ENCODE data around the gene HAGHL. TPM values are rescaled to one million over a fixed set of nuclear protein-coding genes. Genes with fewer than 3 reads are reported as not detected.

HAGHL gene
- total RNA-seq, 4 donors from 2014 or later: 4.5 to 6.3 (median 6.0) TPM

GRCh38 chr16:766820-767640 lies 40.1 kb downstream of the HAGHL start:
- intact Hi-C loops (cut with DNase I; ENCODE audit: low total_unique reads): no loop called here
- DNase-seq (ENCODE audit: low spot score in 2 of 2): no peak
- no peak for TF ChIP-seq POLR2A (IDR thresholded peaks at IDR 0.05)
- TF ChIP-seq, protein P1, sequence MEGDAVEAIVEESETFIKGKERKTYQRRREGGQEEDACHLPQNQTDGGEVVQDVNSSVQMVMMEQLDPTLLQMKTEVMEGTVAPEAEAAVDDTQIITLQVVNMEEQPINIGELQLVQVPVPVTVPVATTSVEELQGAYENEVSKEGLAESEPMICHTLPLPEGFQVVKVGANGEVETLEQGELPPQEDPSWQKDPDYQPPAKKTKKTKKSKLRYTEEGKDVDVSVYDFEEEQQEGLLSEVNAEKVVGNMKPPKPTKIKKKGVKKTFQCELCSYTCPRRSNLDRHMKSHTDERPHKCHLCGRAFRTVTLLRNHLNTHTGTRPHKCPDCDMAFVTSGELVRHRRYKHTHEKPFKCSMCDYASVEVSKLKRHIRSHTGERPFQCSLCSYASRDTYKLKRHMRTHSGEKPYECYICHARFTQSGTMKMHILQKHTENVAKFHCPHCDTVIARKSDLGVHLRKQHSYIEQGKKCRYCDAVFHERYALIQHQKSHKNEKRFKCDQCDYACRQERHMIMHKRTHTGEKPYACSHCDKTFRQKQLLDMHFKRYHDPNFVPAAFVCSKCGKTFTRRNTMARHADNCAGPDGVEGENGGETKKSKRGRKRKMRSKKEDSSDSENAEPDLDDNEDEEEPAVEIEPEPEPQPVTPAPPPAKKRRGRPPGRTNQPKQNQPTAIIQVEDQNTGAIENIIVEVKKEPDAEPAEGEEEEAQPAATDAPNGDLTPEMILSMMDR (IDR thresholded peaks at IDR 0.05): no peak
- no peak overlapping the region for H3K4me3 ChIP-seq (ENCODE audit: low read depth, poor library complexity, severe bottlenecking)
- 68 to 82% methylated on average over 22 to 30 of the region's 48 CpGs for WGBS, 2 donors

DNA sequence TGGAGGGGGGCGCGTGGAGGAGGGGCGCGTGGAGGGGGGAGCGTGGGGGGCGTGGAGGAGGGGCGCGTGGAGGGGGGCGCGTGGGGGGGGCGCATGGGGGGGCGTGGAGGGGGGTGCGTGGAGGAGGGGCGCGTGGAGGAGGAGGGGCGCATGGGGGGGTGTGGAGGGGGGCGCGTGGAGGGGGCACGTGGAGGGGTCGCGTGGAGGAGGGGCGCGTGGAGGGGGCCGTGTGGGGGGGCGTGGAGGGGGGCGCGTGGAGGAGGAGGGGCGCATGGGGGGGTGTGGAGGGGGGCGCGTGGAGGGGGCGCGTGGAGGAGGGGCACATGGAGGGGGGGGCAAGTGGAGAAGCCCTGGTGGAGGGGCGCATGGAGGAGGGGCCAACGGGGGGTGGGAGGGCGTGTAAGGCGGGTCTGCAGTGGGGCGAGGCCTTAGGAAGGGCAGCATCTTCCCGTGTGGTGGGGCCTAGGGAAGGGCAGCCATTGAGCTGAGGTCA lies 40.9 kb downstream of the HAGHL start:
- intact Hi-C loops (cut with DNase I; ENCODE audit: low total_unique reads): no loop called here
- no peak overlapping the region for H3K4me3 ChIP-seq (ENCODE audit: low read depth, poor library complexity, severe bottlenecking)
- DNase-seq (ENCODE audit: low spot score in 2 of 2): no peak
- no peak for TF ChIP-seq POLR2A (IDR thresholded peaks at IDR 0.05)
- TF ChIP-seq, protein P1 (IDR thresholded peaks at IDR 0.05): no peak
- WGBS, 2 donors: 50 to 59% methylated on average over 9 to 11 of the region's 38 CpGs

GRCh38 chr16:768428-768827 lies 41.5 kb downstream of the HAGHL start:
- H3K4me3 ChIP-seq (ENCODE audit: low read depth, poor library complexity, severe bottlenecking): no peak overlapping the region
- no peak for DNase-seq (ENCODE audit: low spot score in 2 of 2)
- WGBS, 2 donors: 39 to 51% methylated on average over 16 to 17 of the region's 21 CpGs
- intact Hi-C loops (cut with DNase I; ENCODE audit: low total_unique reads): no loop called here
- TF ChIP-seq POLR2A (IDR thresholded peaks at IDR 0.05): no peak

- no peak for DNase-seq (ENCODE audit: low spot score in 2 of 2)
- 73 to 85% methylated on average over 6 to 9 of the region's 20 CpGs for WGBS, 2 donors
- intact Hi-C loops (cut with DNase I; ENCODE audit: low total_unique reads): no loop called here
Measured at GRCh38 chr16:769184-769784, 42.4 kb downstream of the HAGHL start.

DNA sequence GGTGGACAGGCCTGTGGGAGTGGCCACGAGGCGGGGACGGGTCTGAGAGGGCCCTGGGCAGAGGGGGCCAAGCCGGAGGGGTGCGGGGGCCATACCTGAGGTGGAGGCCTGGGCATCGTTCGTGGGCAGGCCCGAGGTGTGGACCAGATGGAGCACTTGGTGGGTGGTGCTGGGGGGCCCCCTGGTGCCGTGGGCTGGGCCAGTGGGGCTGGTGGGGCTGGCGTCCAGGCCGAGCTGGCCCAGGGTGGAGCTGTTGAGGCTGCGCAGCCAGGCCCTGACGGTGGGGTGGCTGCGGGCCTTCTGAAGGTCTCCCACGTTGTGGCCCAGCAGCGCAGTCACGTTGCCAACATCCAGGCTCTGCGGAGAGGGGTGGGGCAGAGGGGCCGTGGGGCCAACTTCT lies 43.0 kb downstream of the HAGHL start:
- WGBS, 2 donors: 72 to 76% methylated on average over 15 to 19 of the region's 19 CpGs
- intact Hi-C loops (cut with DNase I; ENCODE audit: low total_unique reads): no loop called here
- no peak overlapping the region for H3K4me3 ChIP-seq (ENCODE audit: low read depth, poor library complexity, severe bottlenecking)
- TF ChIP-seq, protein P1 (IDR thresholded peaks at IDR 0.05): no peak
- TF ChIP-seq POLR2A (IDR thresholded peaks at IDR 0.05): no peak
- DNase-seq (ENCODE audit: low spot score in 2 of 2): no peak

More at GRCh38 chr16:769184-769784, 42.4 kb downstream of the HAGHL start:
- TF ChIP-seq, protein P1 (IDR thresholded peaks at IDR 0.05): no peak
- TF ChIP-seq POLR2A (IDR thresholded peaks at IDR 0.05): no peak
- no peak overlapping the region for H3K4me3 ChIP-seq (ENCODE audit: low read depth, poor library complexity, severe bottlenecking)

GRCh38 chr16:770411-770810 lies 43.5 kb downstream of the HAGHL start:
- 75% methylated on average over 4 of the region's 13 CpGs; no CpG with 5 or more reads in 1 of the 2 donors for WGBS, 2 donors
- intact Hi-C loops (cut with DNase I; ENCODE audit: low total_unique reads): no loop called here
- H3K4me3 ChIP-seq (ENCODE audit: low read depth, poor library complexity, severe bottlenecking): no peak overlapping the region
- DNase-seq (ENCODE audit: low spot score in 2 of 2): no peak
- TF ChIP-seq POLR2A (IDR thresholded peaks at IDR 0.05): no peak
- TF ChIP-seq, protein P1 (IDR thresholded peaks at IDR 0.05): no peak
